IMR-90 (cell line): ENCODE results near the gene AKAP7. TPM values are rescaled to one million over a fixed set of nuclear protein-coding genes. Genes with fewer than 3 reads are reported as not detected.

Source experiments
- ATAC-seq: fragments of 200-7000 bp; cut with Tn5 transposase; 2 replicates; pipeline ENCODE4 v1.9.1; 2020; ENCODE audit warnings: low read depth, mild to moderate bottlenecking, moderate library complexity
- BruUV-seq: library from RNA; stranded (reverse); fragments of 400-500 nt; replicated peaks from 2 replicates; lab custom pipeline; 2021; lab: Mats Ljungman, UMichigan
- CTCF ChIA-PET: fragments of 300-600 bp; formaldehyde crosslinking; extraction: SDS; loops from one replicate; lab custom pipeline; 2021; ENCODE audit warnings: antibody characterized with exemption; lab: Yijun Ruan, JAX
- POLR2A ChIA-PET: fragments of 300-600 bp; sonication (Branson Sonifier 250); formaldehyde crosslinking; loops from one replicate; lab custom pipeline; 2022; ENCODE audit warnings: antibody characterized with exemption; ENCODE audit not compliant: unreplicated experiment; lab: Charles Lee
- DNase-seq: peaks from one replicate; pipeline ENCODE4 v3.0.0; 2013
- H2AFZ ChIP-seq: replicated peaks from 2 replicates; pipeline ENCODE3; 2013; ENCODE audit warnings: low read length, mild to moderate bottlenecking; ENCODE audit not compliant: poor library complexity
- H2AK5ac ChIP-seq: 2 replicates; pipeline ENCODE4 v1.6.1; 2013; ENCODE audit warnings: low read depth, low read length, inconsistent platforms
- H2AK9ac ChIP-seq: replicated peaks from 2 replicates; pipeline ENCODE3; 2013; ENCODE audit warnings: mild to moderate bottlenecking, low read depth, low read length, moderate library complexity; ENCODE audit not compliant: poor library complexity
- H2BK120ac ChIP-seq: 2 replicates; pipeline ENCODE4 v1.6.1; 2013; ENCODE audit warnings: low read depth, low read length, inconsistent platforms
- H2BK15ac ChIP-seq: 3 replicates; pipeline ENCODE4 v1.6.1; 2013; ENCODE audit warnings: low read depth, low read length, inconsistent platforms
- H2BK20ac ChIP-seq: 2 replicates; pipeline ENCODE4 v1.6.1; 2013; ENCODE audit warnings: low read depth, mild to moderate bottlenecking, inconsistent platforms, low read length, moderate library complexity
- H2BK5ac ChIP-seq: 2 replicates; pipeline ENCODE4 v1.6.1; 2013; ENCODE audit warnings: mild to moderate bottlenecking, low read depth, low read length, inconsistent platforms; ENCODE audit not compliant: poor library complexity, severe bottlenecking
- H3K14ac ChIP-seq: replicated peaks from 2 replicates; pipeline ENCODE4 v1.6.1; 2013; ENCODE audit warnings: low read depth, low read length, inconsistent platforms
- H3K18ac ChIP-seq: 2 replicates; pipeline ENCODE4 v1.6.1; 2013; ENCODE audit warnings: low read depth, low read length, control low read depth
- H3K23ac ChIP-seq: 2 replicates; pipeline ENCODE4 v1.6.1; 2013; ENCODE audit warnings: low read depth, low read length, inconsistent platforms
- H3K27ac ChIP-seq: 2 replicates; pipeline ENCODE4 v1.5.1; 2013; ENCODE audit warnings: mild to moderate bottlenecking, control low read depth, low read length; ENCODE audit not compliant: insufficient read depth
- H3K27me3 ChIP-seq: 2 replicates; pipeline ENCODE4 v1.6.1; 2013; ENCODE audit warnings: low read length; ENCODE audit not compliant: control insufficient read depth, insufficient read depth
- H3K36me3 ChIP-seq: 2 replicates; pipeline ENCODE4 v1.6.1; 2013; ENCODE audit warnings: low read length, mixed read lengths; ENCODE audit not compliant: control insufficient read depth, insufficient read depth
- H3K4ac ChIP-seq: 2 replicates; pipeline ENCODE4 v1.6.1; 2013; ENCODE audit warnings: low read depth, low read length, inconsistent platforms
- H3K4me1 ChIP-seq: 2 replicates; pipeline ENCODE4 v1.6.1; 2013; ENCODE audit warnings: low read length, mixed read lengths; ENCODE audit not compliant: control insufficient read depth, insufficient read depth
- H3K4me2 ChIP-seq: 2 replicates; pipeline ENCODE4 v1.6.1; 2013; ENCODE audit warnings: low read depth, mild to moderate bottlenecking, control low read depth, low read length, moderate library complexity
- H3K4me3 ChIP-seq: 2 replicates; pipeline ENCODE4 v1.5.1; 2013; ENCODE audit warnings: low read depth, mild to moderate bottlenecking, control low read depth, low read length, moderate library complexity; ENCODE audit not compliant: insufficient read depth
- H3K56ac ChIP-seq: 2 replicates; pipeline ENCODE4 v1.6.1; 2013; ENCODE audit warnings: low read length, inconsistent platforms; ENCODE audit not compliant: insufficient read depth; ENCODE audit errors: extremely low read depth
- H3K79me1 ChIP-seq, 2 experiments: 2 replicates each; pipeline ENCODE4 v1.6.1; 2013; ENCODE audit warnings: low read length in 2 of 2, inconsistent platforms in 1 of 2, low read depth in 1 of 2
- H3K9ac ChIP-seq: 2 replicates; pipeline ENCODE4 v1.6.1; 2013; ENCODE audit warnings: low read depth, low read length, control low read depth
- H3K9me1 ChIP-seq: 2 replicates; pipeline ENCODE4 v1.6.1; 2013; ENCODE audit warnings: low read length, inconsistent platforms; ENCODE audit not compliant: insufficient read depth
- H3K9me3 ChIP-seq: 2 replicates; pipeline ENCODE4 v1.6.1; 2013; ENCODE audit warnings: low read length; ENCODE audit not compliant: control insufficient read depth, insufficient read depth
- H4K20me1 ChIP-seq: 2 replicates; pipeline ENCODE4 v1.6.1; 2013; ENCODE audit warnings: low read length, inconsistent platforms; ENCODE audit not compliant: insufficient read depth
- H4K5ac ChIP-seq: 2 replicates; pipeline ENCODE4 v1.6.1; 2013; ENCODE audit warnings: mild to moderate bottlenecking, low read depth, low read length, control low read depth
- H4K8ac ChIP-seq, 2 experiments: 2 replicates each; pipeline ENCODE4 v1.6.1; 2013; ENCODE audit warnings: low read depth in 2 of 2, low read length in 2 of 2, control low read depth in 1 of 2, inconsistent platforms in 1 of 2
- H4K91ac ChIP-seq: 2 replicates; pipeline ENCODE4 v1.6.1; 2013; ENCODE audit warnings: low read depth, low read length, inconsistent platforms; ENCODE audit not compliant: insufficient read depth
- BHLHE40 ChIP-seq: fragments of 150-350 bp; IDR thresholded peaks from 2 replicates; pipeline ENCODE4 v1.6.1; 2016; ENCODE audit warnings: mild to moderate bottlenecking, low read depth, low read length
- NFE2L2 ChIP-seq: fragments of 150-350 bp; IDR thresholded peaks from 2 replicates; pipeline ENCODE4 v1.6.1; 2016; ENCODE audit warnings: low read depth, mild to moderate bottlenecking, low read length
- POLR2A ChIP-seq: IDR thresholded peaks from 2 replicates; pipeline ENCODE4 v1.6.1; 2012; ENCODE audit warnings: mild to moderate bottlenecking, low read depth, low read length
- RAD21 ChIP-seq: IDR thresholded peaks from 2 replicates; pipeline ENCODE4 v1.6.1; 2012; ENCODE audit warnings: low read length, improper control_type of control experiment
- RCOR1 ChIP-seq: IDR thresholded peaks from 2 replicates; pipeline ENCODE4 v1.6.1; 2012; ENCODE audit warnings: mild to moderate bottlenecking, low read length, improper control_type of control experiment; ENCODE audit not compliant: insufficient replicate concordance
- RFX5 ChIP-seq: IDR thresholded peaks from 2 replicates; pipeline ENCODE4 v1.8.0; 2012; ENCODE audit warnings: low read depth, mild to moderate bottlenecking, low read length, moderate library complexity
- SMC3 ChIP-seq: fragments of 150-350 bp; IDR thresholded peaks from 2 replicates; pipeline ENCODE4 v1.6.1; 2016; ENCODE audit warnings: low read depth, mild to moderate bottlenecking, antibody characterized with exemption, low read length, moderate library complexity
- WGBS, 2 experiments: methylation state at CpG; one replicate each; pipeline versions ENCODE4 v1.1.5 to v1.1.7; 2013; ENCODE audit warnings: missing lambda C conversion rate in 2 of 2; ENCODE audit not compliant: insufficient read length in 1 of 2; ENCODE audit errors: extremely low coverage in 2 of 2; 5-methylcytosine and 5-hydroxymethylcytosine counted together
- dilution Hi-C: fragments of 300-500 bp; cut with HindIII; formaldehyde crosslinking; loops from one replicate; pipeline ENCODE4 v1.14.3; 2018; ENCODE audit warnings: low sequenced_read_pairs; ENCODE audit not compliant: unreplicated experiment
- in situ Hi-C: fragments of 300-500 bp; cut with MboI; formaldehyde crosslinking; loops from 3 replicates; pipeline ENCODE4 v1.14.3; 2019; ENCODE audit warnings: low sequenced_read_pairs, inconsistent platforms, mixed read lengths
- intact Hi-C: fragments of 100-400 bp; cut with micrococcal nuclease; formaldehyde crosslinking; loops from 2 replicates; pipeline ENCODE4 v1.10.0; 2022
- polyA plus RNA-seq, 3 experiments: library from polyadenylated mRNA; depleted of rRNA; stranded (reverse); fragments of >200 nt; gene quantifications; 2 replicates each; pipeline ENCODE4 v1.2.3, GENCODE V29; 2012; ENCODE audit warnings: low replicate concordance in 1 of 3
- total RNA-seq: library from RNA; depleted of rRNA; stranded (reverse); fragments of >200 nt; gene quantifications from 2 replicates; pipeline ENCODE4 v1.2.3, GENCODE V29; 2012
- TF ChIP-seq, protein P1 (sequence below): fragments of 150-350 bp; IDR thresholded peaks from 2 replicates; pipeline ENCODE4 v1.6.1; 2017; ENCODE audit warnings: mild to moderate bottlenecking, antibody characterized with exemption, low read length, low read depth
- TF ChIP-seq, protein P2 (sequence below): fragments of 150-350 bp; IDR thresholded peaks from 2 replicates; pipeline ENCODE4 v1.6.1; 2016; ENCODE audit warnings: low read depth, mild to moderate bottlenecking, low read length, moderate library complexity, borderline replicate concordance

Gene AKAP7
- total and polyA plus RNA-seq, 2 of the 4 experiments (the other 2 are of a cell fraction), result 0.54 to 1.1 TPM

DNA sequence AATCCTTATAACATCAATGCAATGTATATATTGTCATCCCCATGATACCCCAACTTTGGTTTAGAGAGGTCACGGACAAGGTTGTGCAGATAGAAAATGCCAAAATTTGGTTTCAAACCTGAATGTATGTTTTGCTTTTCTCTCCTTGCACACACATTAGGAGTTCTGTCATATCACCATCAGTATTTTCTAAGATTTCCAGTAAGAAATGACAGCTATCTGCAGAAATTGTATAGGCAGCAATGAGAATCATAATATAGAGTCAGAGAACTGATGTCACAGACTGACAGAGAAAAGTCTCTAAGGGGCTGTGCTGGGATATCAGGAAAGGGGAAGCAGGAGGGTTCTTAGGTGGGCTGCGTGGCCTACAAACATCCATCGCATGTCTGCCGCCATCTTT, 140.0 kb downstream of the AKAP7 start:
- Histone ChIP-seq H2AK9ac (no peak overlapping the region), H4K91ac (no peak overlapping the region), H2BK5ac (no peak overlapping the region), H2BK20ac (no peak overlapping the region), H3K4ac (no peak overlapping the region), H3K14ac (no peak overlapping the region), H3K9me1 (0 out of 2 replicates have a peak, but pooled peaks cover 3% of the 10 kb centered on the region), H3K56ac (no peak overlapping the region), H2BK15ac (no peak overlapping the region), H2AFZ (no peak overlapping the region), H3K36me3 (no peaks in the 10 kb centered on the region), H3K4me3 (no peak overlapping the region), H2AK5ac (no peak overlapping the region), H4K5ac (no peak overlapping the region), H3K18ac (no peak overlapping the region), H3K9me3 (no peaks in the 10 kb centered on the region), H3K9ac (no peak overlapping the region), H3K4me2 (no peak overlapping the region), H4K20me1 (no peaks in the 10 kb centered on the region), H4K8ac (no peak overlapping the region), H3K27me3 (no peaks in the 10 kb centered on the region), H3K79me1 (no peaks in the 10 kb centered on the region), H3K4me1 (no peaks in the 10 kb centered on the region), H3K23ac (no peak overlapping the region), H2BK120ac (no peak overlapping the region), H3K27ac (no peak overlapping the region)
- in situ Hi-C loops, result no loop called here
- no peak for DNase-seq
- ATAC-seq, result no peak
- dilution Hi-C loops, result no loop called here
- TF ChIP-seq, protein P1, sequence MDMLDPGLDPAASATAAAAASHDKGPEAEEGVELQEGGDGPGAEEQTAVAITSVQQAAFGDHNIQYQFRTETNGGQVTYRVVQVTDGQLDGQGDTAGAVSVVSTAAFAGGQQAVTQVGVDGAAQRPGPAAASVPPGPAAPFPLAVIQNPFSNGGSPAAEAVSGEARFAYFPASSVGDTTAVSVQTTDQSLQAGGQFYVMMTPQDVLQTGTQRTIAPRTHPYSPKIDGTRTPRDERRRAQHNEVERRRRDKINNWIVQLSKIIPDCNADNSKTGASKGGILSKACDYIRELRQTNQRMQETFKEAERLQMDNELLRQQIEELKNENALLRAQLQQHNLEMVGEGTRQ, result no peak
- TF ChIP-seq RCOR1, result no peak
- no peak for TF ChIP-seq RFX5
- no peak for TF ChIP-seq POLR2A
- TF ChIP-seq SMC3, result no peak
- no peak for TF ChIP-seq NFE2L2
- no peak for TF ChIP-seq RAD21
- TF ChIP-seq BHLHE40, result no peak
- TF ChIP-seq, protein P2, sequence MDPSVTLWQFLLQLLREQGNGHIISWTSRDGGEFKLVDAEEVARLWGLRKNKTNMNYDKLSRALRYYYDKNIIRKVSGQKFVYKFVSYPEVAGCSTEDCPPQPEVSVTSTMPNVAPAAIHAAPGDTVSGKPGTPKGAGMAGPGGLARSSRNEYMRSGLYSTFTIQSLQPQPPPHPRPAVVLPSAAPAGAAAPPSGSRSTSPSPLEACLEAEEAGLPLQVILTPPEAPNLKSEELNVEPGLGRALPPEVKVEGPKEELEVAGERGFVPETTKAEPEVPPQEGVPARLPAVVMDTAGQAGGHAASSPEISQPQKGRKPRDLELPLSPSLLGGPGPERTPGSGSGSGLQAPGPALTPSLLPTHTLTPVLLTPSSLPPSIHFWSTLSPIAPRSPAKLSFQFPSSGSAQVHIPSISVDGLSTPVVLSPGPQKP, result no peak
- BruUV-seq, result no TSS peak
- intact Hi-C loops, result no loop called here
- POLR2A ChIA-PET, result no interaction called here
- CTCF ChIA-PET, result no interaction called here
- 100% methylated on average over 2 of the region's 4 CpGs; no CpG with 5 or more reads in 1 of the 2 experiments for WGBS, 2 experiments
